LHCN-M2 (cell line): Measurements from ENCODE around the gene HMX1. TPM values are rescaled to one million over a fixed set of nuclear protein-coding genes. Genes with fewer than 3 reads are reported as not detected.

Experiments
- DNase-seq: peaks from one replicate; pipeline ENCODE4 v3.0.0-alpha.2; 2012; ENCODE audit warnings: low read depth
- polyA plus RNA-seq: library from polyadenylated mRNA; unstranded; fragments of >200 nt; gene quantifications from one replicate; pipeline ENCODE4 v1.2.1, GENCODE V29; 2012; ENCODE audit warnings: missing spikeins
- total RNA-seq: library from RNA; depleted of rRNA; stranded (reverse); fragments of >200 nt; gene quantifications from 2 replicates; pipeline ENCODE4 v1.2.3, GENCODE V29; 2014; rRNA removed

Gene HMX1
- total RNA-seq, result not detected in 2 replicates
- not detected for polyA plus RNA-seq

DNA sequence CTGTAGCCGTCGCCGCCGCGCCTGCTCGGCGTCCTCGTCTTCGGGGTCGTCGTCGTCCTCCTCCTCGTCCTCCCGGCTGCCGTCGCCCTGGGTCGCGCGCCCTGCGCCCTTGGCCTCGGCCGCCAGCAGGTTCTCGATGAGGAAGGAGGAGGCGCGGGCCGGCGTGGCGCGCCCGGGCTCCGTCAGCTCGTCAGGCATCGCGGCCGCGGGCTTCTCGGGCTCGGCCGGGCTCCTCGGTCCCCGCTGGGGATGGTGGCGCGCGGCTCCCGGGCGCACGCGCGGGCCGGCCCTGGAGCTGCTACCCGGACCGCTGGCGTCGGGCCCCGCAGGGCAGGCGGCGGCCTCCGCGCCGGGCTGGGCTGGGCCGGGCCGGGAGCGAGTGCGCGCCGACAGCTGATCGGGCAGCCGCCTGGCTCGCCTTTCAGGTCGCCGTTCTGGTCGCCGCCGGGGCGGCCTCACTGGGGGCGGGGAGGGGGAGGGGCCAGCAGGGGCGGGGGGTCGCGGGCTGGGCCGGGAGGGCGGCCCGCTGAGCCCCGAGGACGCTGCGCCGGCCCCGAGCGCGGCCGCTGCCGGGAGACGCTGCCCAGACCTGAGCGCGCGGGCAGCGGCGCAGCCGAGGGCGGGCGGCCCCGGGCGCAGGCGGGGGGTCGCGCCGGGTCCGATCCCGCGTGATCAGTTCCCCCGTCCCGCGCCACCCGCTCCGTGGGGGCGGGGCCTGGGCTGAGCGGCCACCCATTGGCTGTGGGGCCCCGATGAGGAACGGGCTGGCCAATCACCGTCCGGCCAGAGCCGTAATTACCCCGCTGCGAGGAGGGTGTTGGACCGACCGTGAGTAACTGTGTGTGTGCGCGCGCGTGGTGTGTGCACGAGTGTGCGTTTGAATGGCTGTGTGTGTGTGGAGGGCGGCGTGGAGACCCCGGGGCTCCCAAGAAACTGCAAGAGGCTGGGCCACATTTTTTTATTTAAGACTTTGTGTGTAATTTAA is at the start of gene HMX1:
Gene HMX1 (minus strand): TSS at position 423 of the 985 bp plus-strand sequence. CDS start 225 bp downstream, at position 198.
- DNase-seq, result no peak

DNA sequence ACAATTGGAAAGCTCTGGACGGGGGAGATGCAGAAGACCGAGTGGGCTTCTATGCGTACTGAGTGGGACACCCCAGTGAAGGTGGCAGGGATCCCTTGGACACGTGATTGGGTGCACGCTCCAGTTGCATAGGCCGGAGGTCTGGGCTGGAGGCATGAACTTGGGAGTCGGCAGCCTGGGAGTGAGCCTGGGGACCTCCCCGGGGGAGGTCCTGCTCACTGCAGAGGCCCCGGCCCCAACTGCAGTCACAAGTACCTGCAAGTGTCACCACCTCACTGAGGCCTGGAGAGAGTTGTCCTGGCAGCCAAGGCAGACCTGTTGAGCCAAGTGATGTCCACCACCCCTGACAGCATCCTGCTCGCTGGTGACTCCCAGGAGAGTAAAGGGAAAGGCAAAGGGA is 49.3 kb upstream of the HMX1 start:
- no peak for DNase-seq

DNA sequence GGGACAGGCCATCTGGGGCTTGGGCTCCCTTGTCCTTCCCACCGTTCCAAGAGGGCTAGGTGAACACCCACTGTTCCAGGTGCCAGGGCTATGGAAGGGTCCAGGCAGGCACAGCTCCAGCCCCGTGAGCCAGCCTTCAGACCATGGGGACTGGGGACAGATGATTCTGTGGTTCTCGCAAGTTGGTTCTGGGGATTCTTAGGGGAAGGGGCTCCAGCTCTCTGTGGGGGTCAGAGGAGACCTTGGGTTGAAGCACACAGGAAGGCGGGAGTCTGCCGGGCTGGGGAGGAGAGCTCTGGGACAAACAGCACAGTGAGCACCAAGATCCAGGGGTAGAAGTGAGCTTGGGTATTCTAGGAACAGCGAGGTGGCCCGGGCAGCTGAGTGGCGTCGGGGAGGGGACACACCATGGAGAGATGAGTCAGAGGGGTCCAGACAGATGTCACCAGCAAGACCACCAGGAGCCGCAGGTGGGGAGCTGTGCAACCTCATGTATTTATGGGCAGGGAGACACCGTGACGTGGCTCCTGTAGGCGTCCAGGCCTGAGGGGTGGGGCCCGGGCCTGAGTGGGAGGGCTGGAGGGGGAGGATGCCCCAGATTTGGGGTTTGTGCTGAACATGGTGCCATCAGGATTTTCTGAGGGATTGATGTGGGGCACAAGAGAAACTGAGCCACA is 48.8 kb upstream of the HMX1 start:
- DNase-seq, result no peak

DNA sequence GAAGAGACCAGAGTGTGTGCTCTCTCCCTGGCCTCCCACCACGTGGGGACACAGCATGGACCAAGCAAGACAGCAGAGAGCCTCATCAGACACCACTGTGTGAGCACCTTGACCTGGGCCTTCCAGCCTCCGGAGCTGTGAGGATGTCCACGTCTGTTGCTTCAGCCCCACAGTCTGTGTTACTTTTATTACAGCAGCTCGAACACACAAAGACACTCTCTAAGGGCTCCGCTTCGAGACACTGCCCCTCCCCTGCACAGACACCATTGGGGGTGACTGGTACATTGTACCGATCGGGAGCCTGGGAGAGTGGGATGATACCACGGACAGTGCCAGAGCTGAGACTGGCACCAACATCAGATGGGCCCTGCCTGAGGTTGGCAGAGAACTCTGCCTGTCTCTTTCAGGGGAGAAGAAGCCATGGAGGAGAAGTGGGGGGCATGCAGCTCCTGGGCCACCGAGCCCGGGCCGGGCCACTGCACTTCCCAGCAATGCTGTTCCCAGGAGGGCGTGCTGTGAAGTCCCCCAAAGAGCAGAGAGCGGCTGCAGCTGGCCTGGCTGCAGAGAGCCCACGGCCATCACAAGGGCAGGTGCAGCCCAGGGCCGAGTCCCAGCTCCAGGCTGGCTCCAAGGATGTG is 48.1 kb upstream of the HMX1 start:
- no peak for DNase-seq

DNA sequence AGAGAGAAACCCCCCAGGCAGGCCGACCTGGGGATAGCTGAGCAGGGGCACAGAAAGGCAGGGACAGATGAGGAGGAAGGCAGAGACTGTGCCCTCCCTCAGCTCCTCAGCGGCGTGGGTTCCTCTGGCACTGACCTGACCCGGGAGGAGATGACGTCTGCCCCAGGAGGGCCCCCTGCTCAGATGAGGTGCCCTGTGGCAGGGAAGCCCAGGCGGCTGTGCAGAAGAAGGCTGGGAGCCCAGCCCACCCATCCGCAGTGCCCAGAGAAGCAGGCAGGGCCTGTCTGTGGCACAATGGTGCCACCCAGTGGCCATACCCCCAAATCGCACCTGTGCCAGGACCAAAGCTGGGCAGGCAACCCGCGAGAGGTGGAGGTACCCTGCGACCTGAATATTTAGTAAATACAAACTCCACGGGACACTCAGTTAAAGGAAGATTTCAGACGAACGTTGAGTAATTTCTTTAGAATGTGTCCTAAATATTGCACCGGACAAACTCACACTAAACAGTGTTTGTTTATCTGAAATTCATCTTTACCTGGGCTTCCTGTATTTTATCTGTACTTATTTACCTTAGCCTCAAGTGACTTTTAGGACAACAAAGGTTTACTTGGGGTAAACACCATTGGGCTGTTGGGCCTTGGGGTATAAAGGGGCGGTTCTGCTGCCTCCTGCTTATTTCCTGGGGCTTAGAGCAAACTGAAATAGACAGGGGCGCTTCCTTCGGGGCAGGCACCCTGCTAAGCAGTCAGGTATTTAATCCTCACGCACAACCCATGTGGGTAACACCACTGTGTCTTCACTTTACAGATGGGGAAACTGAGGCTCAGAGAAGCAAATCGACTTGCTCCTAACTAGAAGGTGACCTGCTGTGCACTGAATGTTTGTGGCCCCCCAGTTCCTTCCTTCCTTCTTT is 46.5 kb upstream of the HMX1 start:
- peak; percentile 26 for DNase-seq

DNA sequence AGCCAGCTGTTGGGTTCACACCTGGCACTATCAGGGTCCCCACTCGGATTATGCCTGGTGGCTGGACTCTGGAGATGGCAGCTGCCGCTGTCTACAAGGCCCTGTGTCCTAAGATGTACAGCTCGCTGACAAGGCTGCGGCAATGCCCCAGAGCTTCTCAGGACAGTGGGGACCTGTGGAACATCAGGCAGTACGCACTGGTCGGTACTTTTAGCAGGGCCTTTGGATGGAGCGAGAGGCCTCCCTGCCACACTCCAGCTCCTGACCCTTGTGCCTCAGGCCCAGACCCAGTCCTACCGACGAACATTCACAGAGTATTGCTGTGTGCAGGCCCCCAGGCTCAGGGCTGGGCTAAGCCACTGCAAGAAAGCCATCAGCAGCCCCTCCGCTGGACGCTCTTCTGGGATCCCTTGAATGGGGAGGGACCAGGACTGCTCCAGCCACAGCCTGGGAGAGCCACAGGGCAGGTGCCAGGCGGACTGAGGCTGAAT is 45.7 kb upstream of the HMX1 start:
- no peak for DNase-seq

GRCh38 chr4:8916906-8917305 is 45.3 kb upstream of the HMX1 start:
- no peak for DNase-seq

- DNase-seq, result no peak
Observed at GRCh38 chr4:8916351-8916885, 44.8 kb upstream of the HMX1 start.

DNA sequence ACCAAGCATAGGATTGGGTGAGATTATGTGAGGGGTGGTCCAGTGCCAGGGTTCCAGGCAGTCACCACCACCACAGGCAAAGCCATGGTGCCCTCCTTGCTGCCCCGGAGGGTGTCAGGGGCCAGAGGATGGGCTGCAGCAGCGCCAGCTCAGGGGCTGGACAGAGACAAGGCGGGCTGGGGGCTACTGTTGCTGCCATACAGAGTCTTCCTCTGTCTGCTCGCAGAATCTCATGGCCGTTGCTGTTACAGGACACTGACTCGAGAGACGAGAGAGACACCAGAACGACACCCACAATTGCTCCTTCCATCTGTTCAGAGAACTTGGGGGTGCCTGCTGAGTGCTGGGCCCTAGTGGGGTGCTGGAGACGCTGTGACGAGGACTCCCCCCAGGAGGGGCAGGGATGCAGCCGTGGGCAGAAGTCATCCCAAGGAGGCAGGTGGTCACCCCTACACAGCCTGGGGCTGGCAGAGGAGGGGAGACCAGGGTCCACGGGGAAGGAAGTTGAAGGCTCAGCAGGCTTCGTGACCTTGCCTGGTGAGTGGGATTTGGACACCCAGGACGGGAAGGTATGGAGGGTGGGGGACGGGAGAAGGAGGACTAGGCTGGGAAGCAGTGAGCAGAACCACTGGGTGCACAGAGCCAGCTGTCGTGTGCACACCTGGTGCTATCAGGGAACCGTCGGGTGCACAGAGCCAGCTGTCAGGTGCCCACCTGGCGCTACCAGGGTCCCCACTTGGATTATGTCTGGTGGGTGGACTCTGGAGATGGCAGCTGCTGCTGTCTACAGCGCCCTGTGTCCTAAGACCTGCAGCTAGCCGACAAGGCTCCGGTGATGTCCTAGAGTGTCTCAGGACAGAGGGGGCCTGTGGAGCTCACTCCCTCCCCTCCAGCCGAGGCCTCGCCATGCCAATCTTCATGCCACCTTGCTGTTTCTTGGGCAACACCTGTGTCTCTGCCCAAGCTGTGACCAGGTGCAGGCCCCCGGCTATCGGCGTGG is 43.9 kb upstream of the HMX1 start:
- no peak for DNase-seq

DNA sequence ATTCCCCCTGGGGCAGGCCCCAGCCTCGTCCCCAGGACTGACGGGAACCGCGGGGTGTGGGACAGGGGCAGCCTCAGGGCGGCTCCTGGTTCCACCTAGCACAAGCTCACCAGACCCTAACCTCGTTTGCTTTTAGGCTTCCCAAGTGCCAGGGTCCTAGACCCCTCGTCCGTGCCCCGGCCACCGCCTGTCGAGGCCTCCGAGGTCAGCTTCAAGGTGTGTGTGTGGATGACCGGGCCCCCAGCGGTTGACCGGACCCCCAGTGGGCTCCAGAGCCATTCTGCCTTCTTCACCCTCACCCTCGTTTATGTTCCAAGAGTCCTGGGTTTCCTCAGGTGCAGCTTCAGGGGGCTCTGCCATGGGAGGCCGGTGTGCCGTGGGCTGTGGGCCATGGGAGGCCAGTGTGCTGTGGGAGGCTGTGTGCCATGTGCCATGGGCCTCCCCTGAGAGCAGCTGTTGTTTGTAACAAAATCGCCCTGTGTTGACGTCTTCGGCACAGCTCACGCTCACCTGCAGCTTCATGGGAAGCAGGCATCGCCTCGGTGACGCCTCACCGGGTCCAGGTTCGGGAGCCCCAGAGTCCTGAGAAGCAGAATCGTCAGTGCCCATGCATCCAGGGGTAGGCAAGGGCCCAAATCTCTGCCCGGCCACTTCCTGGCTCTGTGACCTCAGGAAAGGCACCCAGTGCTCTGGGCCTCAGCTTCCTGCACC is 43.0 kb upstream of the HMX1 start:
- DNase-seq, result no peak

DNA sequence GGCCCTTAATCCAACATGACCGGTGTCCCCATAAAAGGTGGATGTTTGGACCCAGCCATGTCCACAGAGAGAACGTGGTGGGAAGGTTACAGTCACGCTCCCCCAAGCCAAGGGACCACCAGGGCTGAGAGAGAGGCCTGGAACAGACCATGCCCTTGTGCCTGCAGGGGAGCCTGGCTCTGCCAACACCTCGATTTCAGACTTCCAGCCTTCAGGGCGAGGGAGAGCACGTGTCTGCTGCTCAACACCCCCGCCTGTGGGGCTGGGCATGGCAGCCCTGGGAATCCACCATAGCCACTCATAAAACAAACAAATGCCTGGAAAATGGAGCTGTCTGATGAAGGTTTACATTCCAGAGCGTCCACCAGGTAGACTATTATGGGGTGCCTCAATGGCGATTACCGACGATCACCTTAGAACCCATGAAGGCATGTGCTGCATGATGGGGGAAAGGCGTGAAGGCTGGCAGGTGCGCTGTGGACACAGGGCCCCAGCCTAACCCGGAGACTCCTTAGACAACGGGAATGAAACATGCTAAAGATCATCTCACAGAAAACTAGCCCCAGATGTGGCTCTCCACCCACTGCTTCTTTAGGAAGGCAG is 42.3 kb upstream of the HMX1 start:
- DNase-seq, result no peak

- no peak for DNase-seq
Observed at GRCh38 chr4:8913121-8913857, 41.6 kb upstream of the HMX1 start.

DNA sequence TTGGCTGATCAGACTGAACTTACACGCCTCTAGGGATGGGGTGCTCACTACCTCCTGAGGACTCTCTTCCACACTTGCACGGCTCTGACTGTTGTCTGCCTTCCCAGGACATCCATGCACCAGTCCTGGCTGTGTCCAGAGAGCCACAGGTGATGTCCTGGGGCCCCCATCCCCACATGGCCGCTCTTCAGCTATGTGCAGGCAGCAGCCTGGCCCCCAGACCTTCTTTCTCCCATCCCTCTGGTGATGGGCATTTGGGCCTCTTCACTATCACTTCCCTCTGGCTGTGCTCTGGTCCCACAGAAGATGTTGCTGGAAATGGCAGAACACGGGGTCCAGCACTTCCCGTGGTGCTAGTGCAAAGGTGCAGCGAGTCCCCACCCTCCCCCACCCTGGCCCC is 40.9 kb upstream of the HMX1 start:
- no peak for DNase-seq

GRCh38 chr4:8912089-8912455 is 40.4 kb upstream of the HMX1 start:
- no peak for DNase-seq

DNA sequence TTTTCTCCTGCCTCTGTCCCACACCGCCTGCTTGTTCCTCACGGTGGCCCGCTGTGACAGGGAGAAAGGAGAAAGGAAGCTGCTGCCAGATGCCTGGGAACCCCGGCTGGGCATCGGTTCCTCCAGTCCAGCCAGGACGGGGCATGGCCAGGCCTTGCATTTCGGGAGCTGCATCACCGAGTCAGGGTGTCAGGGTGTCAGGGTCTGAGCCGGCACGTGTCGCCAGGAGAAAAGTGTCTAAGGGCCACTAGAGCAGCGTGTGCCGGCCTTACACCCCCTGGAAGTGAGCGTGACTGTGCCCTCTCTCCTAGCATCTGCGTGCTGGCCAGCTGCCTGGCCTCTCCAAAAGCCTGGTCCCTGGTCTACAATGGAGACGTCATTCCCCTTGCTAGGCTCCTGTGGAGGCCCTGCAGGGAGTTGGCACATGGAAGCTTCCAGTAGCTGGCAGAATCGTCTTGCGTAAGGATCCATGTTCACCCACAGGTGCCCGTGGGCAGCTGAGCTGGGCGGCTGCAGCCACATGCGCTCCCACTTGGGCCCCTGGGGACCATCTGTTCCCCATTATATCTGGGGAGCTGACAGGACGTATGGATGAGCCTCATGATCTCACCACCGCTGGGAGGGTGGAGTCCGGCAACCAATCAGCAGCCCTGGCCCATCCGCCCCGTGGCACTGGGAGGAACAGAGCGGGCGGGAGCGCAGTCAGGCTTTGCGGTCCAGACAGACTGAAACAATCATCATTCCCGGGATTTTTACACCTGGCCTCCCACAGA is 39.9 kb upstream of the HMX1 start:
- DNase-seq, result no peak

GRCh38 chr4:8910822-8911315 is 39.2 kb upstream of the HMX1 start:
- no peak for DNase-seq
